ENCODE data around the gene FBLN7. TPM values are rescaled to one million over a fixed set of nuclear protein-coding genes. Genes with fewer than 3 reads are reported as not detected.

Gene FBLN7
- total and polyA plus RNA-seq, 2 experiments from 2014 or later = 0.16 TPM; not detected in 1

DNA sequence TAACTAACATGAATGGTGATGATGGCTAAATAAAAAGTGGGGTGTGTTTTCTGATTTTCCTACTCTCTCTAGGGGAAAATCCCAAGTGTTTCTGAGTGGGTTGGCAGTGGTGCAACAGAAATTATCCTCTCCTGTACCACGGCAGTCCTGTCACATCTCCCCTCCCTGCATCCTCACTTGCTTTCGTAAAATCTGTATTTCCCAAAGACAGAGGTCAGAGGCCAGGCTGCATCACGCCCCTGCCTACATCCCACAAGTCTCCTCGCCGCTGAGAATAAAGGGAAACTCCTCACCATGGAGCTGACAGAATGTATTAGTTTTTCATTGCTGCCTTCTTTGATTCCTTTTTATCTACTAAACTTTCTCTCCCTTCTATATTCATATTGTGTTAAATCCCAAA is 13.1 kb downstream of the FBLN7 start:
- Histone ChIP-seq H3K4me3 (no peak overlapping the region), H3K27me3 (ENCODE audit: insufficient read depth) (no peaks in the 10 kb centered on the region), H3K36me3 (ENCODE audit: insufficient read depth) (no peaks in the 10 kb centered on the region), H3K4me1 (ENCODE audit: insufficient read depth) (no peaks in the 10 kb centered on the region), H2AFZ (no peak overlapping the region), H3K4me2 (no peak overlapping the region), H4K20me1 (replicated peaks; ENCODE audit: insufficient read depth) (no peaks in the 10 kb centered on the region), H3K79me2 (replicated peaks; ENCODE audit: insufficient read depth) (no peaks in the 10 kb centered on the region), H3K9me2 (ENCODE audit: insufficient read depth) (0 out of 2 replicates have a peak, but pooled peaks cover 3% of the 10 kb centered on the region), H3F3A (replicated peaks; ENCODE audit: low read depth) (no peaks in the 10 kb centered on the region), H3K27ac (ENCODE audit: low read depth) (no peak overlapping the region)
- Mint-ChIP-seq H3K36me3 (ENCODE audit: low read depth) (no peaks in the 10 kb centered on the region), H3K27me3 (ENCODE audit: insufficient read depth, low read depth, poor library complexity) (peaks cover 5% of the 10 kb centered on the region), H3K27ac (no peak overlapping the region), H3K4me1 (peaks cover 22% of the 10 kb centered on the region), H3K4me3 (no peak overlapping the region), H3K9me3 (no peaks in the 10 kb centered on the region)
- DNase-seq (ENCODE audit: low spot score) (no peak), ATAC-seq (no peak)
- TF ChIP-seq ZNF331 (CRISPR knock-in tag; IDR thresholded peaks at IDR 0.05; ENCODE audit: low read depth) = no peak
- TF ChIP-seq ZNF114 (CRISPR knock-in tag; IDR thresholded peaks at IDR 0.05) = no peak
- TF ChIP-seq JUNB (IDR thresholded peaks at IDR 0.05; ENCODE audit: unreplicated experiment) = no peak
- no peak for TF ChIP-seq POLR2AphosphoS5 (IDR thresholded peaks at IDR 0.05; ENCODE audit: low read depth)
- TF ChIP-seq, protein P1, sequence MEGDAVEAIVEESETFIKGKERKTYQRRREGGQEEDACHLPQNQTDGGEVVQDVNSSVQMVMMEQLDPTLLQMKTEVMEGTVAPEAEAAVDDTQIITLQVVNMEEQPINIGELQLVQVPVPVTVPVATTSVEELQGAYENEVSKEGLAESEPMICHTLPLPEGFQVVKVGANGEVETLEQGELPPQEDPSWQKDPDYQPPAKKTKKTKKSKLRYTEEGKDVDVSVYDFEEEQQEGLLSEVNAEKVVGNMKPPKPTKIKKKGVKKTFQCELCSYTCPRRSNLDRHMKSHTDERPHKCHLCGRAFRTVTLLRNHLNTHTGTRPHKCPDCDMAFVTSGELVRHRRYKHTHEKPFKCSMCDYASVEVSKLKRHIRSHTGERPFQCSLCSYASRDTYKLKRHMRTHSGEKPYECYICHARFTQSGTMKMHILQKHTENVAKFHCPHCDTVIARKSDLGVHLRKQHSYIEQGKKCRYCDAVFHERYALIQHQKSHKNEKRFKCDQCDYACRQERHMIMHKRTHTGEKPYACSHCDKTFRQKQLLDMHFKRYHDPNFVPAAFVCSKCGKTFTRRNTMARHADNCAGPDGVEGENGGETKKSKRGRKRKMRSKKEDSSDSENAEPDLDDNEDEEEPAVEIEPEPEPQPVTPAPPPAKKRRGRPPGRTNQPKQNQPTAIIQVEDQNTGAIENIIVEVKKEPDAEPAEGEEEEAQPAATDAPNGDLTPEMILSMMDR (conservative IDR thresholded peaks at IDR 0.05; ENCODE audit: low read depth in 2 of 2) = no peak
- TF ChIP-seq, protein P2, sequence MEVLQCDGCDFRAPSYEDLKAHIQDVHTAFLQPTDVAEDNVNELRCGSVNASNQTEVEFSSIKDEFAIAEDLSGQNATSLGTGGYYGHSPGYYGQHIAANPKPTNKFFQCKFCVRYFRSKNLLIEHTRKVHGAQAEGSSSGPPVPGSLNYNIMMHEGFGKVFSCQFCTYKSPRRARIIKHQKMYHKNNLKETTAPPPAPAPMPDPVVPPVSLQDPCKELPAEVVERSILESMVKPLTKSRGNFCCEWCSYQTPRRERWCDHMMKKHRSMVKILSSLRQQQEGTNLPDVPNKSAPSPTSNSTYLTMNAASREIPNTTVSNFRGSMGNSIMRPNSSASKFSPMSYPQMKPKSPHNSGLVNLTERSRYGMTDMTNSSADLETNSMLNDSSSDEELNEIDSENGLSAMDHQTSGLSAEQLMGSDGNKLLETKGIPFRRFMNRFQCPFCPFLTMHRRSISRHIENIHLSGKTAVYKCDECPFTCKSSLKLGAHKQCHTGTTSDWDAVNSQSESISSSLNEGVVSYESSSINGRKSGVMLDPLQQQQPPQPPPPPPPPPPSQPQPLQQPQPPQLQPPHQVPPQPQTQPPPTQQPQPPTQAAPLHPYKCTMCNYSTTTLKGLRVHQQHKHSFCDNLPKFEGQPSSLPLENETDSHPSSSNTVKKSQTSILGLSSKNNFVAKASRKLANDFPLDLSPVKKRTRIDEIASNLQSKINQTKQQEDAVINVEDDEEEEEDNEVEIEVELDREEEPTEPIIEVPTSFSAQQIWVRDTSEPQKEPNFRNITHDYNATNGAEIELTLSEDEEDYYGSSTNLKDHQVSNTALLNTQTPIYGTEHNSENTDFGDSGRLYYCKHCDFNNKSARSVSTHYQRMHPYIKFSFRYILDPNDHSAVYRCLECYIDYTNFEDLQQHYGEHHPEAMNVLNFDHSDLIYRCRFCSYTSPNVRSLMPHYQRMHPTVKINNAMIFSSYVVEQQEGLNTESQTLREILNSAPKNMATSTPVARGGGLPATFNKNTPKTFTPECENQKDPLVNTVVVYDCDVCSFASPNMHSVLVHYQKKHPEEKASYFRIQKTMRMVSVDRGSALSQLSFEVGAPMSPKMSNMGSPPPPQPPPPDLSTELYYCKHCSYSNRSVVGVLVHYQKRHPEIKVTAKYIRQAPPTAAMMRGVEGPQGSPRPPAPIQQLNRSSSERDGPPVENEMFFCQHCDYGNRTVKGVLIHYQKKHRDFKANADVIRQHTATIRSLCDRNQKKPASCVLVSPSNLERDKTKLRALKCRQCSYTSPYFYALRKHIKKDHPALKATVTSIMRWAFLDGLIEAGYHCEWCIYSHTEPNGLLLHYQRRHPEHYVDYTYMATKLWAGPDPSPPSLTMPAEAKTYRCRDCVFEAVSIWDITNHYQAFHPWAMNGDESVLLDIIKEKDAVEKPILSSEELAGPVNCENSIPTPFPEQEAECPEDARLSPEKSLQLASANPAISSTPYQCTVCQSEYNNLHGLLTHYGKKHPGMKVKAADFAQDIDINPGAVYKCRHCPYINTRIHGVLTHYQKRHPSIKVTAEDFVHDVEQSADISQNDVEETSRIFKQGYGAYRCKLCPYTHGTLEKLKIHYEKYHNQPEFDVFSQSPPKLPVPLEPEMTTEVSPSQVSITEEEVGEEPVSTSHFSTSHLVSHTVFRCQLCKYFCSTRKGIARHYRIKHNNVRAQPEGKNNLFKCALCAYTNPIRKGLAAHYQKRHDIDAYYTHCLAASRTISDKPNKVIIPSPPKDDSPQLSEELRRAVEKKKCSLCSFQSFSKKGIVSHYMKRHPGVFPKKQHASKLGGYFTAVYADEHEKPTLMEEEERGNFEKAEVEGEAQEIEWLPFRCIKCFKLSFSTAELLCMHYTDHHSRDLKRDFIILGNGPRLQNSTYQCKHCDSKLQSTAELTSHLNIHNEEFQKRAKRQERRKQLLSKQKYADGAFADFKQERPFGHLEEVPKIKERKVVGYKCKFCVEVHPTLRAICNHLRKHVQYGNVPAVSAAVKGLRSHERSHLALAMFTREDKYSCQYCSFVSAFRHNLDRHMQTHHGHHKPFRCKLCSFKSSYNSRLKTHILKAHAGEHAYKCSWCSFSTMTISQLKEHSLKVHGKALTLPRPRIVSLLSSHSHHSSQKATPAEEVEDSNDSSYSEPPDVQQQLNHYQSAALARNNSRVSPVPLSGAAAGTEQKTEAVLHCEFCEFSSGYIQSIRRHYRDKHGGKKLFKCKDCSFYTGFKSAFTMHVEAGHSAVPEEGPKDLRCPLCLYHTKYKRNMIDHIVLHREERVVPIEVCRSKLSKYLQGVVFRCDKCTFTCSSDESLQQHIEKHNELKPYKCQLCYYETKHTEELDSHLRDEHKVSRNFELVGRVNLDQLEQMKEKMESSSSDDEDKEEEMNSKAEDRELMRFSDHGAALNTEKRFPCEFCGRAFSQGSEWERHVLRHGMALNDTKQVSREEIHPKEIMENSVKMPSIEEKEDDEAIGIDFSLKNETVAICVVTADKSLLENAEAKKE (CRISPR knock-in tag; IDR thresholded peaks at IDR 0.05) = no peak
- no peak for TF ChIP-seq EZH2 (IDR thresholded peaks at IDR 0.05; ENCODE audit: low read depth, unreplicated experiment)
- TF ChIP-seq CREB1 (CRISPR knock-in tag; IDR thresholded peaks at IDR 0.05; ENCODE audit: low read depth) = no peak
- TF ChIP-seq, protein P3, sequence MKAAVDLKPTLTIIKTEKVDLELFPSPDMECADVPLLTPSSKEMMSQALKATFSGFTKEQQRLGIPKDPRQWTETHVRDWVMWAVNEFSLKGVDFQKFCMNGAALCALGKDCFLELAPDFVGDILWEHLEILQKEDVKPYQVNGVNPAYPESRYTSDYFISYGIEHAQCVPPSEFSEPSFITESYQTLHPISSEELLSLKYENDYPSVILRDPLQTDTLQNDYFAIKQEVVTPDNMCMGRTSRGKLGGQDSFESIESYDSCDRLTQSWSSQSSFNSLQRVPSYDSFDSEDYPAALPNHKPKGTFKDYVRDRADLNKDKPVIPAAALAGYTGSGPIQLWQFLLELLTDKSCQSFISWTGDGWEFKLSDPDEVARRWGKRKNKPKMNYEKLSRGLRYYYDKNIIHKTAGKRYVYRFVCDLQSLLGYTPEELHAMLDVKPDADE (IDR thresholded peaks at IDR 0.05) = no peak
- no peak for TF ChIP-seq NANOG (IDR thresholded peaks at IDR 0.05; ENCODE audit: borderline replicate concordance)
- TF ChIP-seq, protein P4, sequence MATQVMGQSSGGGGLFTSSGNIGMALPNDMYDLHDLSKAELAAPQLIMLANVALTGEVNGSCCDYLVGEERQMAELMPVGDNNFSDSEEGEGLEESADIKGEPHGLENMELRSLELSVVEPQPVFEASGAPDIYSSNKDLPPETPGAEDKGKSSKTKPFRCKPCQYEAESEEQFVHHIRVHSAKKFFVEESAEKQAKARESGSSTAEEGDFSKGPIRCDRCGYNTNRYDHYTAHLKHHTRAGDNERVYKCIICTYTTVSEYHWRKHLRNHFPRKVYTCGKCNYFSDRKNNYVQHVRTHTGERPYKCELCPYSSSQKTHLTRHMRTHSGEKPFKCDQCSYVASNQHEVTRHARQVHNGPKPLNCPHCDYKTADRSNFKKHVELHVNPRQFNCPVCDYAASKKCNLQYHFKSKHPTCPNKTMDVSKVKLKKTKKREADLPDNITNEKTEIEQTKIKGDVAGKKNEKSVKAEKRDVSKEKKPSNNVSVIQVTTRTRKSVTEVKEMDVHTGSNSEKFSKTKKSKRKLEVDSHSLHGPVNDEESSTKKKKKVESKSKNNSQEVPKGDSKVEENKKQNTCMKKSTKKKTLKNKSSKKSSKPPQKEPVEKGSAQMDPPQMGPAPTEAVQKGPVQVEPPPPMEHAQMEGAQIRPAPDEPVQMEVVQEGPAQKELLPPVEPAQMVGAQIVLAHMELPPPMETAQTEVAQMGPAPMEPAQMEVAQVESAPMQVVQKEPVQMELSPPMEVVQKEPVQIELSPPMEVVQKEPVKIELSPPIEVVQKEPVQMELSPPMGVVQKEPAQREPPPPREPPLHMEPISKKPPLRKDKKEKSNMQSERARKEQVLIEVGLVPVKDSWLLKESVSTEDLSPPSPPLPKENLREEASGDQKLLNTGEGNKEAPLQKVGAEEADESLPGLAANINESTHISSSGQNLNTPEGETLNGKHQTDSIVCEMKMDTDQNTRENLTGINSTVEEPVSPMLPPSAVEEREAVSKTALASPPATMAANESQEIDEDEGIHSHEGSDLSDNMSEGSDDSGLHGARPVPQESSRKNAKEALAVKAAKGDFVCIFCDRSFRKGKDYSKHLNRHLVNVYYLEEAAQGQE (IDR thresholded peaks at IDR 0.05; ENCODE audit: unreplicated experiment) = no peak
- no peak for TF ChIP-seq STAT1 (IDR thresholded peaks at IDR 0.05; ENCODE audit: unreplicated experiment)
- TF ChIP-seq EZH2phosphoT487 (IDR thresholded peaks at IDR 0.05; ENCODE audit: unreplicated experiment) = no peak

All from GM23338 (cell line).